Measurements from ENCODE around the gene PRDM11. TPM values are rescaled to one million over a fixed set of nuclear protein-coding genes. Genes with fewer than 3 reads are reported as not detected.
A peak's percentile ranks its signal among the peaks of the same experiment; 100 is the strongest.

The PRDM11 gene
- polyA plus RNA-seq, 1 experiment = 2.6 TPM

GRCh38 chr11:45158210-45158731 is 11.8 kb downstream of the PRDM11 start:
- CTCF ChIA-PET = interaction anchor here (1.1 kb wide), 1 partner anchor 75 kb away, joined by 4 read pairs; no protein-coding TSS in a partner anchor

GRCh38 chr11:45158891-45159605 is 12.6 kb downstream of the PRDM11 start:
- H3K27ac ChIP-seq (ENCODE audit: low read depth, low read length) = no peak overlapping the region
- CTCF ChIA-PET = interaction anchor here (1.0 to 1.1 kb wide), 2 partner anchors 74 to 174 kb away, joined by 3 to 4 read pairs; no protein-coding TSS in a partner anchor

More at GRCh38 chr11:45158210-45158731, 11.8 kb downstream of the PRDM11 start:
- Histone ChIP-seq H3K4me3 (ENCODE audit: low read depth, low read length) (no peak overlapping the region), H3K27me3 (ENCODE audit: control insufficient read depth, insufficient read depth, low read length) (peaks cover 3% of the 10 kb centered on the region), H3K9me3 (ENCODE audit: control insufficient read depth, insufficient read depth, low read length) (no peaks in the 10 kb centered on the region), H3K27ac (ENCODE audit: low read depth, low read length) (no peak overlapping the region)
- TF ChIP-seq CTCF (IDR thresholded peaks at IDR 0.05; ENCODE audit: low read depth, low read length) = no peak
- POLR2A ChIA-PET = no interaction called here
- DNase-seq (ENCODE audit: low read depth, low spot score) = no peak

GRCh38 chr11:45159781-45160365 is 13.4 kb downstream of the PRDM11 start:
- Histone ChIP-seq H3K9me3 (ENCODE audit: control insufficient read depth, insufficient read depth, low read length) (no peaks in the 10 kb centered on the region; the same call in 1 of the 2 replicates), H3K4me3 (ENCODE audit: low read depth, low read length) (no peak overlapping the region), H3K27me3 (ENCODE audit: control insufficient read depth, insufficient read depth, low read length) (no peaks in the 10 kb centered on the region), H3K27ac (ENCODE audit: low read depth, low read length) (no peak overlapping the region)
- DNase-seq (ENCODE audit: low read depth, low spot score) = no peak
- CTCF ChIA-PET = interaction anchor here (0.5 to 1.0 kb wide), 2 partner anchors 44 to 173 kb away, joined by 3 to 6 read pairs; no protein-coding TSS in a partner anchor
- no peak for TF ChIP-seq CTCF (IDR thresholded peaks at IDR 0.05; ENCODE audit: low read depth, low read length)
- POLR2A ChIA-PET = interaction anchor here (0.7 kb wide), 1 partner anchor 118 kb away, joined by 3 read pairs; no protein-coding TSS in a partner anchor

More at GRCh38 chr11:45158891-45159605, 12.6 kb downstream of the PRDM11 start:
- H3K9me3 ChIP-seq (ENCODE audit: control insufficient read depth, insufficient read depth, low read length) = no peaks in the 10 kb centered on the region; the same call in 1 of the 2 replicates
- no peak overlapping the region for H3K4me3 ChIP-seq (ENCODE audit: low read depth, low read length)
- no peak for TF ChIP-seq CTCF (IDR thresholded peaks at IDR 0.05; ENCODE audit: low read depth, low read length)
- peaks cover 3% of the 10 kb centered on the region for H3K27me3 ChIP-seq (ENCODE audit: control insufficient read depth, insufficient read depth, low read length)
- POLR2A ChIA-PET = interaction anchor here (0.7 kb wide), 1 partner anchor 119 kb away, joined by 3 read pairs; no protein-coding TSS in a partner anchor
- no peak for DNase-seq (ENCODE audit: low read depth, low spot score)

- H3K27me3 ChIP-seq (ENCODE audit: control insufficient read depth, insufficient read depth, low read length) = no peaks in the 10 kb centered on the region
- no peak overlapping the region for H3K4me3 ChIP-seq (ENCODE audit: low read depth, low read length)
- H3K9me3 ChIP-seq (ENCODE audit: control insufficient read depth, insufficient read depth, low read length) = no peaks in the 10 kb centered on the region; the same call in 1 of the 2 replicates
- no peak for DNase-seq (ENCODE audit: low read depth, low spot score)
- POLR2A ChIA-PET = no interaction called here
- H3K27ac ChIP-seq (ENCODE audit: low read depth, low read length) = peak overlapping the region; percentile 11
- TF ChIP-seq CTCF (IDR thresholded peaks at IDR 0.05; ENCODE audit: low read depth, low read length) = no peak
- CTCF ChIA-PET = no interaction called here
These were observed 15.0 kb downstream of the PRDM11 start for GRCh38 chr11:45161252-45162063.
